PC-9 (cell line): ENCODE results near the gene SLC44A1.

Source experiments
- CTCF ChIP-seq: fragments of 200-600 bp; sonication (generic); conservative IDR thresholded peaks from 2 replicates; pipeline ENCODE4 v1.6.1; 2017; ENCODE audit warnings: mixed run types, antibody characterized with exemption, mild to moderate bottlenecking, moderate library complexity
- EZH2 ChIP-seq: fragments of 200-600 bp; sonication (generic); IDR thresholded peaks from 2 replicates; pipeline ENCODE4 v1.8.0; 2017; ENCODE audit warnings: antibody characterized with exemption, low read depth

GRCh38 chr9:105281926-105282325, 37.5 kb downstream of the SLC44A1 start:
- no peak for TF ChIP-seq CTCF
- TF ChIP-seq EZH2 = no peak
